A549 treated with ZK216348 at 1 μM for 4 hours (cell line): ENCODE results near the gene OR52A1. TPM values are rescaled to one million over a fixed set of nuclear protein-coding genes. Genes with fewer than 3 reads are reported as not detected.

Experiments used
- total RNA-seq: library from RNA; stranded (reverse); fragments of 200-300 nt; extraction: Qiagen RNA extraction; gene quantifications from 5 replicates; pipeline ENCODE4 v1.2.3, GENCODE V29; 2022; ENCODE audit warnings: low read depth

OR52A1 gene
- total RNA-seq: not detected in 5 replicates

GRCh38 chr11:5154657-5155056 is at the start of gene OR52A1:
OR52A1 (minus strand) TSS chr11:5154757; CDS start chr11:5152369, 2,388 bp downstream.

GRCh38 chr11:5200582-5200981 is 46.0 kb upstream of the OR52A1 start, which contains the start of gene OR51V1:
OR51V1 (minus strand) TSS chr11:5200682; CDS start chr11:5200682, 0 bp downstream.

GRCh38 chr11:5137996-5138395 is 16.6 kb downstream of the OR52A1 start, which contains the start of gene OR52A5:
OR52A5 (minus strand) TSS chr11:5138356; CDS start chr11:5132642, 5,714 bp downstream.

Other genes starting within 250 kb of the OR52A1 start
- not detected in 5 replicates for gene OR51G2, start 235.4 kb downstream of the OR52A1 start, total RNA-seq
- gene OR51G1, start 230.4 kb downstream of the OR52A1 start, total RNA-seq: not detected in 5 replicates
- gene OR51A4, start 207.2 kb downstream of the OR52A1 start, total RNA-seq: not detected in 5 replicates
- gene OR51A2, start 199.0 kb downstream of the OR52A1 start, total RNA-seq: not detected in 5 replicates
- not detected in 5 replicates for gene OR51L1, start 159.9 kb downstream of the OR52A1 start, total RNA-seq
- not detected in 5 replicates for gene OR52J3, start 108.2 kb downstream of the OR52A1 start, total RNA-seq
- not detected in 5 replicates for gene OR52E2, start 95.1 kb downstream of the OR52A1 start, total RNA-seq
- gene OR52E1, start 85.2 kb downstream of the OR52A1 start, total RNA-seq: not detected in 5 replicates
- gene OR52A5, start 16.4 kb downstream of the OR52A1 start, total RNA-seq: not detected in 5 replicates
- not detected in 5 replicates for gene OR51V1, start 45.9 kb upstream of the OR52A1 start, total RNA-seq
- not detected in 5 replicates for gene HBB, start 72.3 kb upstream of the OR52A1 start, total RNA-seq
- gene HBD, start 79.7 kb upstream of the OR52A1 start, total RNA-seq: not detected in 5 replicates
- not detected in 5 replicates for gene HBG1, start 95.1 kb upstream of the OR52A1 start, total RNA-seq
- not detected in 5 replicates for gene HBG2, start 100.0 kb upstream of the OR52A1 start, total RNA-seq
- gene HBE1, start 115.2 kb upstream of the OR52A1 start, total RNA-seq: 0.53 TPM in 1 of 5 replicates, not detected in the others
- gene OR51B4, start 147.2 kb upstream of the OR52A1 start, total RNA-seq: not detected in 5 replicates
- not detected in 5 replicates for gene OR51B2, start 169.5 kb upstream of the OR52A1 start, total RNA-seq
- gene OR51B5, start 188.8 kb upstream of the OR52A1 start, total RNA-seq: 0.47 TPM in 1 of 5 replicates, not detected in the others
- not detected in 5 replicates for gene OR51B6, start 196.8 kb upstream of the OR52A1 start, total RNA-seq
- gene OR51M1, start 229.1 kb upstream of the OR52A1 start, total RNA-seq: not detected in 5 replicates